Loucy (cell line): ENCODE results near the gene RCAN2.

Source experiments
- H2AFZ ChIP-seq: fragments of 200-600 bp; sonication (generic); 2 replicates; pipeline ENCODE4 v1.6.0; 2016; ENCODE audit warnings: antibody characterized with exemption, mild to moderate bottlenecking, low read length, moderate library complexity
- H3F3A ChIP-seq: fragments of 200-600 bp; 2 replicates; pipeline ENCODE4 v1.6.0; 2016; ENCODE audit warnings: antibody characterized with exemption, low read depth, mild to moderate bottlenecking
- H3K27me3 ChIP-seq: fragments of 200-600 bp; sonication (generic); 2 replicates; pipeline ENCODE4 v1.6.1; 2014; ENCODE audit warnings: low read length, mild to moderate bottlenecking; ENCODE audit not compliant: insufficient read depth, poor library complexity, severe bottlenecking
- H3K36me3 ChIP-seq: fragments of 200-600 bp; sonication (generic); 2 replicates; pipeline ENCODE4 v1.6.1; 2016; ENCODE audit warnings: low read length; ENCODE audit not compliant: insufficient read depth
- H3K4me1 ChIP-seq: fragments of 200-600 bp; sonication (generic); 2 replicates; pipeline ENCODE4 v1.5.1; 2014; ENCODE audit warnings: low read length, mild to moderate bottlenecking; ENCODE audit not compliant: insufficient read depth, poor library complexity, severe bottlenecking
- H3K4me2 ChIP-seq: fragments of 200-600 bp; sonication (generic); 2 replicates; pipeline ENCODE4 v1.6.0; 2014; ENCODE audit warnings: antibody characterized with exemption, low read length, low read depth, mild to moderate bottlenecking; ENCODE audit not compliant: poor library complexity, severe bottlenecking
- H3K4me3 ChIP-seq: fragments of 200-600 bp; sonication (generic); 2 replicates; pipeline ENCODE4 v1.5.1; 2014; ENCODE audit warnings: low read length, mild to moderate bottlenecking, mixed read lengths; ENCODE audit not compliant: poor library complexity, severe bottlenecking
- H3K79me2 ChIP-seq: fragments of 200-600 bp; sonication (generic); 2 replicates; pipeline ENCODE4 v1.6.1; 2014; ENCODE audit warnings: low read length; ENCODE audit not compliant: insufficient read depth
- H3K9ac ChIP-seq: fragments of 200-600 bp; sonication (generic); 2 replicates; pipeline ENCODE4 v1.6.0; 2014; ENCODE audit warnings: mild to moderate bottlenecking, low read depth, low read length, moderate library complexity; ENCODE audit not compliant: poor library complexity, severe bottlenecking
- H3K9me2 ChIP-seq: fragments of 200-600 bp; sonication (generic); replicated peaks from 2 replicates; pipeline ENCODE4 v1.6.1; 2016; ENCODE audit warnings: low read depth, low read length, mixed read lengths
- H3K9me3 ChIP-seq: fragments of 200-600 bp; sonication (generic); 2 replicates; pipeline ENCODE4 v1.6.1; 2014; ENCODE audit warnings: mild to moderate bottlenecking, antibody characterized with exemption, low read length, low read depth; ENCODE audit not compliant: insufficient read depth
- H4K20me1 ChIP-seq: fragments of 200-600 bp; sonication (generic); 2 replicates; pipeline ENCODE4 v1.6.0; 2014; ENCODE audit warnings: antibody characterized with exemption, low read length, mild to moderate bottlenecking; ENCODE audit not compliant: insufficient read depth, poor library complexity, severe bottlenecking
- CTCF ChIP-seq: fragments of 200-600 bp; sonication (generic); conservative IDR thresholded peaks from 2 replicates; pipeline ENCODE4 v1.5.1; 2014; ENCODE audit warnings: mild to moderate bottlenecking, antibody characterized with exemption, low read length
- EZH2phosphoT487 ChIP-seq: fragments of 200-600 bp; IDR thresholded peaks from 2 replicates; pipeline ENCODE4 v1.6.1; 2018; ENCODE audit warnings: antibody characterized with exemption, mild to moderate bottlenecking, moderate library complexity, borderline replicate concordance

RCAN2 gene

GRCh38 chr6:46211917-46212316, 279.3 kb downstream of the RCAN2 start:
- H3F3A ChIP-seq = no peaks in the 10 kb centered on the region
- no peaks in the 10 kb centered on the region for H3K79me2 ChIP-seq
- no peaks in the 10 kb centered on the region for H4K20me1 ChIP-seq
- H3K4me2 ChIP-seq = no peak overlapping the region
- no peak for TF ChIP-seq CTCF
- TF ChIP-seq EZH2phosphoT487 = no peak
- no peaks in the 10 kb centered on the region for H3K36me3 ChIP-seq
- no peak overlapping the region for H3K9ac ChIP-seq
- H3K9me3 ChIP-seq = no peaks in the 10 kb centered on the region
- H3K9me2 ChIP-seq = no peaks in the 10 kb centered on the region
- no peaks in the 10 kb centered on the region for H3K4me1 ChIP-seq
- no peak overlapping the region for H3K4me3 ChIP-seq
- H3K27me3 ChIP-seq = no peaks in the 10 kb centered on the region
- H2AFZ ChIP-seq = no peak overlapping the region

DNA sequence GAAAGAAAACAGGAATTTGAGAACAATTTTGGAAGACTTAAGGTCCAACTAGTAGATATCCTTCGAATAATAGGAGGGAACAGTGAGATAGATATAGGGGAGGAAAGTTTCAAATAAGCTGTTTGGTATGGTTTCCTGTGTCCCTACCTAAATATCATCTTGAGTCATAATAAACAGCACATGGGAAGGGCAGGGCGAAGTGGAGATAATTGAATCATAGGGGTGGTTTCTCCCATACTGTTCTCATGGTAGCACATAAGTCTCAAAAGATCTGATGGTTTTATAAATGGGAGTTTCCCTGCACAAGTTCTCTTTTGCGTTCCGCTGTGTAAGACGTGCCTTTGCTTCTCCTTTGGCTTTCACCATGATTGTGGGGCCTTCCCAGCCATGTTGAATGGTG, 281.0 kb downstream of the RCAN2 start:
- H2AFZ ChIP-seq = no peak overlapping the region
- no peaks in the 10 kb centered on the region for H3K36me3 ChIP-seq
- H4K20me1 ChIP-seq = no peaks in the 10 kb centered on the region
- no peak overlapping the region for H3K4me3 ChIP-seq
- H3K4me2 ChIP-seq = no peak overlapping the region
- H3K9ac ChIP-seq = no peak overlapping the region
- H3K79me2 ChIP-seq = no peaks in the 10 kb centered on the region
- no peaks in the 10 kb centered on the region for H3F3A ChIP-seq
- no peaks in the 10 kb centered on the region for H3K9me2 ChIP-seq
- H3K4me1 ChIP-seq = no peaks in the 10 kb centered on the region
- TF ChIP-seq CTCF (no peak), EZH2phosphoT487 (no peak)
- H3K9me3 ChIP-seq = no peaks in the 10 kb centered on the region
- H3K27me3 ChIP-seq = no peaks in the 10 kb centered on the region

DNA sequence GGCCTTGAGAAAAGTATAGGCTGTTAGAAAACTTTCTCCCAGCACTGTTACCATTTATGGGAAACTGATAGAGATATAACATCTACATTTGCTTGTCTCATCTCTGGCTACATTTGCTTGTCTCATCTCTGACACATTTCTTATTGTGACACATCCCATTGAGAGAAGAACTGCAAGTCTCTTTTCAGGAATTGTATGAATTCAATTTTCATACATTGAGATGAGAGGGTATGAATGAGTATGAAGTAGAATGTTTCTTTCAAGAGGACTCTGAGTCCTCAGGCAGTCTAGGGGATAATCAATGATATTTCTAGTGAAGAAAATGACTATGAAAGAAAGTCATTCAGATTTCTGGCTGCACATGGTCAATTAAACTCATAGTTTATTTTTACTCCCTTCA, 282.9 kb downstream of the RCAN2 start:
- Histone ChIP-seq H3K4me1 (no peaks in the 10 kb centered on the region), H3K9me3 (no peaks in the 10 kb centered on the region), H3F3A (no peaks in the 10 kb centered on the region), H4K20me1 (no peaks in the 10 kb centered on the region), H3K9me2 (no peaks in the 10 kb centered on the region), H3K4me3 (no peak overlapping the region), H3K36me3 (no peaks in the 10 kb centered on the region), H3K79me2 (no peaks in the 10 kb centered on the region), H3K27me3 (no peaks in the 10 kb centered on the region), H3K4me2 (no peak overlapping the region), H3K9ac (no peak overlapping the region), H2AFZ (no peak overlapping the region)
- TF ChIP-seq EZH2phosphoT487 = no peak
- no peak for TF ChIP-seq CTCF
